HG02938 (cell line): ENCODE data around the gene PCSK6.
"Not testable (repeated sequence)": the region's sequence is repeated elsewhere in the genome, so short reads cannot be mapped to it uniquely, and the experiment has no call there.

Experiments used
- ATAC-seq: cut with Tn5 transposase; IDR thresholded peaks from one replicate; pipeline ENCODE4 v1.9.1; 2021; ENCODE audit warnings: mild to moderate bottlenecking, moderate library complexity; ENCODE audit not compliant: unreplicated experiment

PCSK6 gene

DNA sequence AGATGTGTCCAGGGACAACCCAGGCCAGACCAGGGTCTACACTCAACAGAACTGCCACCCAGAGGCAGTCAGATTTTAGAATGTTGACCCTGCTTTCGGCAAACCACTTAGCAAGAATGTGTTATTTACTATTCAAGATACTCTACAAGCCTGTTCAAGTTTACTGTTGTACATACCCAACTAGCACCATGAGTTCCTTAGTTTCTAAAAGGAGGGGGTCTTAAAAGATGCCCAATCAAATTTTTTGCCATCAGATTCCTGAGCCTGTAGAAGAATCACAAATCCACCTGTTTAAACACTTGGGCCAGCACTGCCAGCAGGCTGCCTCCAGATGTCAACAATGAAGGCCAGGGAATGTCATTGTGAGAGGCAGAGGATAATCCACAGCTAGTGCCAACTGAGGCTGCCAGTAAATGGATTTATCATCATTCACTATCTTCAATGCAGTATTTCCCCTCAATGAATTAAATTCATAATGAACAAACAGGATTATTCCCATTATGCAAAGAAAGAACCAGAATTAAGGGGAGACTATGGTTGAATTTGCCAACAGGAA is 150.9 kb downstream of the PCSK6 start:
- ATAC-seq, result no peak

DNA sequence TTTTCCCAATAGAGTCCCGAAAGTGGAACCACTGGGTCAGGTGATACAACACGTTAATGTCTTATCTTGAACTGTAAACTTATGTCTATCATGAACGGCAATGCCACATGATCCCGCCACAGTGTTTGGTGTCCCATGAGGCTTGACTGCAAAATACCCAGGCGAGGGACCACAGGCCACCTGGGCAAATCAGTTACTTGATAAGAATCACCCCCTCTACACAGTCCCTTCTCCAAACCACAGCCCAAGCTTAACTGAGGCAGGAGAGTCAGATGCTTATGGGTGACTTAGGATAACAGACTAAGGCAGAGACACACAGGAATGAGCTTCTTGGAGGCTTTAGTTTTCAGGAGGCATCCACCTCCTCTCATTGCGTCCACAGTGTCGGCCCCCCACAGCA is 151.5 kb downstream of the PCSK6 start:
- no peak for ATAC-seq

DNA sequence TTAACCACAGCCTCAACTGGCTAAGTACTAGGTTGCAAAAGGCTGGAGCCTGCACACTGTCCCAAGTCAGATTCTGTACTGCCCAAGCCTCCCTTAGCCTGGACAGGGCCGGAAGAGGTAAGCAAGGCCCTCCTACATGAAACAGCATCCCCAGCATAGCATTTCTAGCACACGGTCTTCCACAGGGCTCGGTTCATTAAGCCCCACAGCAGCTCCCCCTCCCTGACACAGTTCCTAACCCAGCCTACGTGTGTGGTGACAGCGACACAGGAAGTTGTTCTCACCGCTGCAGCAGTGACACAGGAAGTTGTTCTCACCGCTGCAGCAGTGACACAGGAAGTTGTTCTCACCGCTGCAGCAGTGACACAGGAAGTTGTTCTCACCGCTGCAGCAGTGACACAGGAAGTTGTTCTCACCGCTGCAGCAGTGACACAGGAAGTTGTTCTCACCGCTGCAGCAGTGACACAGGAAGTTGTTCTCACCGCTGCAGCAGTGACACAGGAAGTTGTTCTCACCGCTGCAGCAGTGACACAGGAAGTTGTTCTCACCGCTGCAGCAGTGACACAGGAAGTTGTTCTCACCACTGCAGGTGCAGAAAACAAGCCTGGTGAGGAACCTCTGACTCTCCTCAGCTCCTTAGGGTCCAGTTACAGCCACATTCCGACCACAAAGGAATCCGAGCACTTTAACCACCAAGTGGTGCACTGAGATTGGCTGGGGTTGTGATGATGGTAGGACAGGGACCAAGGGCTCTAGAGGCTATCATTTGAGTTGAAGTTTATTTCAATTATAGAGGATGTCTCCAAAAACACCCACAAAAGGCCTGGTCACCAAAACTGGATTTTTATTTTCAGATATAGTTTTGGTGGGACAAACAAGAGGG is 155.4 kb downstream of the PCSK6 start:
- ATAC-seq, result not testable (repeated sequence)

DNA sequence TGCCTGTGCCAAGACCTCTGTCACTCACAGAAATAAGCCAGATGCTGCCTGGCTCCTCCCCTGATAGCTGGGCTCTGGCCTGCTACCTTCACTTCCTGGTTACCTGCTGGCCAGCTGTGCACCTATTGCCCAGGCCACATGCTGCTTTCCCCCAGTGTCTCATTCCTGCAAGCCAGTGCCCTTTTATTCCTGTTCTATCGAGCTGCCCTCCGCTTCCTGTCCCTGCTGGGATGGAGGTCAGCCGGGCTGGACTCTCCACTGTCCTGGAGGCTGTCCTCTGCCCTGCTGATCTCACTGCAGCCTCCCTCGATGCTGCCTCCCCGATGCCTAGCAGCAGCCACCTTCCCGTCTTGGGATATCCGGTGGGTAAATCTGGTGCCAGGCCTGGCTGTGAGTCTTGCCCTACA is 157.4 kb downstream of the PCSK6 start:
- ATAC-seq, result no peak

DNA sequence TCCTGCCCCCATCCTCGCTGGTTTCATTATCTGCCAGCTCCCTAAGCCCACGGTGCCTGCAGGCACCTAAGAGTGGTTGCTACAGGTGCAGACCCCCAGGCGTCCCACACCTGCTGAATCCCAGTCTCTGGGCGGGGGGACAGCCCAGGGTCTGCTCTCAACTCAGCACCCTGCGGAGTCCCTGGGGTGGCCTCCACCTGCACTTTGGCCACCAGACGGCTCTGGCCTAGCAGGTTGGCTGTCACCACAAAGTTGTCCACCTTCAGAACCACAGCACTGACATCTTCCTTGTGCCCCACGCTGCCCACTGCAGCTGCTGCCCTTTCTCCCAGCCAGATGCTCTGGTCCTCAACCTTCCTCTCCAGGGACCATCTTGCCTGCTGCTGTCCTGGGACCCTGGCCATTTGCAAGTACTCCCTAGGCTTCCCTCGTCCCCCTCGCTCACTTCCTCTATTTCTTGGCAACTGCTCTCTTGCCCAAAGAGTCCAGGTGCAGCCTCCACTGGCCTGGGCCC is 159.6 kb downstream of the PCSK6 start:
- no peak for ATAC-seq

DNA sequence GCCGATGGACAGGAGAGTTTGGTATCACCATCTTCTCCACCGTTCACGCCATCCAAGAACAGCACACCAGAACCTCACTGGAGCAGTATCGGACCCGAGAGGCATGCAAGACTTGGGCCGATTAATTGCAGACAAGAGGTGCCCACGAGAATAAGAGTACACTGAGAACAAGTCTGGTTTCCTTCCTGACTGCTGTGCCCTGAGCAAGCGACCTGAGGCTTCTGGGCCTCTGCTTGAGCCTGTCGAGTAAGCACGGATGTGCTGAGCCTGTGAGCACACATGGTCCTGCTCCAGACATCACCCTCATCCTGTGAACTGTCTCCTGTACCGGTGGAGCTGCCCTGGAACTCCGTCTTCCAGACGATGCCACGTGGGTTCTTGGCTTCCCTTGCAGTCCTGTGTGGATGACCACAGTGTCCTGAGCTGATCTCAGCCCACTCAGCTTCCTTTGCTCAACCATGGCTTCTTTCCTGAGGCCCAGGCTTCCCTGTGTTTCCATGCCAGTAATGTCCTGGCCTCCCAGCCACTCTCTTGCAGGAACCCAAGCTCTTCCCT is 160.1 kb downstream of the PCSK6 start:
- ATAC-seq, result no peak

DNA sequence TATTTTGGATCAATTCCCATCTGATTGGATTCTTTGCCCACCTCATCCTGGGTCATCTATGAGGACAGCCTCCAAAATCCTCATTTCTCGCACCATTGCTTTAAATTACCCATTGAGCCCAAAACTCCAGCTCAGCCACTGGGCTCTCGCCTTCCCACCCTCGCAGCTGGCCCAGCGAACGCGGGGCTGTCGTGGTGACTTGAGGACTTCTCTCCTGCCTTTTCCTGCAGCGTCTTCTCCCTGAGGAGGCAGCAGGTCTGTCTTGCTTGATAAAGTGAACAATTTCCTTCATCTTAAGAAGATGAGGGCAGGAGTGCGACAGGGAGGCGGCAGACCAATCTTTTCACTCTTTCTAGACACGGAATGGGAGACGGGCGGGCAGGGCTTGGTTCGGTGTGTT is 161.5 kb downstream of the PCSK6 start:
- ATAC-seq, result no peak

DNA sequence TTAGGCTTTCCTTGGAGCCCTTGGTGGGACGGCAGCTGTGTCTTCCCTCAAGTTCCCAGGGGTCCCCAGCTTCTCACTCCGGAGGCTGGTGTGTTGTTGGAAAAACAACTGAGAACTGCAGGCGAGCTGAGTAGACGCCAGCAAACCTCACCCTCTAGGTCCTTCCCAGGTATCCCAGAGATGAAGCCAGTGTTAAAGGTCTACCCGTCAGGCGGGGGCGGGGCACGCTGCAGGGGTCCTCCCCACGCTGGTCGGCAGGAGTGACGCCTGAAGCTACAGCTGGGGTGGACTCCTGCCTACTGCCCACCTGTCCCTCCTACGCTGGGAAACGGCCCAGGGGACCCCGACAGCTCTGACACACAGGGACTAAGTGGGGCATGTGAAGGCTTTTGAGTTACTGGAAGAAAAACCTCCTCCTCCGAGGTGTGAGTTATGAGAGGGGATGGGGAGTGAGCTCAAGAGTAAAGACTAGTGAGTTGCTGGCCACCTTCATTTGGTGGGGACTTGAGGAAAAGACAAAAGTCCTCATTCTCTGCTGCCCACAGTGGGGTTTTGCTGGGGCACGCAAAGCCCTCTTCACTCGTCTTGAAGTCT is 162.3 kb downstream of the PCSK6 start:
- no peak for ATAC-seq

DNA sequence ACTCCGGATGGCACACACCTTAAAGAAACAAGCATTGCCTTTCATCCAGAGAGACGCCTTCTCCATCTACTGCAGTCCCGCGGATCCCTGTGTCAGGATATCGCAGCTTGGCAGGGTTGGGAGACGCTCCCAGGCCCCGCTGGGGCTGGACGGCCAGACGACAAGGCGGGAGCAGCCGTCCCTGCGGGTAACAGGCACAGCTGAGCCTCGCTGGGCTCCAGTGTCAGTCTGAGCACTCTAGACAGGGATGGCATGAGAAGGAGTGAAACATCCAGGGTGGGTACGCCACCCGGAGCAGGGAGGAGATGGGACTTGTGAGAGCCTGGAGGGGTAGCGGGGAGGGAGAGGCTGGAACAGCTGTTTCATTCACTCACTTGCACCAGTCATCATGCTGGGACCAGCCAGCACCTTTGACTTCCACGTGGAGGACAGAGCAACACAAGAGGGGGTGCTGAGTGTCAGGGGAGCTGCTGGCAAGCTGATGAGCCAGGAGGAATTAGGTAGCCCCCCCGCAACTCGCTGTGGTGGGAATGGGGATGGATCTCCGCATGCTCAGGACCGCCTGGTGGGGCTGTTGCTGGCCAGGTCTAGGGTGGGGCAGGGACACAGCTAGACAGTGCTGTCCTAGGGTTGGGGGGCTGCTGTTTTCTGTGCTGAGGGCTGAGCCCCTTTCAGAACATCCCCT is 162.9 kb downstream of the PCSK6 start:
- no peak for ATAC-seq

DNA sequence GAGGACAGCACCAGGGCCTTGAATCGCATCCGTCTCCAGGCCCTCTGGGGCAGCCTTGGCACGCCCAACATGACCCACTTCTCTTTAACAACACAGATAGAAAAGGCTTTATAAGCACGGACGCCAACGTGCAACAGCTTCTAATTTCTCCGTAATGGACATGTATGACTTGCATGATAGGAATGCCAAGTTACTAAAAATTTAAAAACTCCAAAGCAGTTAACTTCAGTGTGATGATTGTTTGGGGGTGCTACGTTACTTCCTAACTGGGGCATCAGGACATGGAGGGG is 163.5 kb downstream of the PCSK6 start:
- ATAC-seq, result no peak

DNA sequence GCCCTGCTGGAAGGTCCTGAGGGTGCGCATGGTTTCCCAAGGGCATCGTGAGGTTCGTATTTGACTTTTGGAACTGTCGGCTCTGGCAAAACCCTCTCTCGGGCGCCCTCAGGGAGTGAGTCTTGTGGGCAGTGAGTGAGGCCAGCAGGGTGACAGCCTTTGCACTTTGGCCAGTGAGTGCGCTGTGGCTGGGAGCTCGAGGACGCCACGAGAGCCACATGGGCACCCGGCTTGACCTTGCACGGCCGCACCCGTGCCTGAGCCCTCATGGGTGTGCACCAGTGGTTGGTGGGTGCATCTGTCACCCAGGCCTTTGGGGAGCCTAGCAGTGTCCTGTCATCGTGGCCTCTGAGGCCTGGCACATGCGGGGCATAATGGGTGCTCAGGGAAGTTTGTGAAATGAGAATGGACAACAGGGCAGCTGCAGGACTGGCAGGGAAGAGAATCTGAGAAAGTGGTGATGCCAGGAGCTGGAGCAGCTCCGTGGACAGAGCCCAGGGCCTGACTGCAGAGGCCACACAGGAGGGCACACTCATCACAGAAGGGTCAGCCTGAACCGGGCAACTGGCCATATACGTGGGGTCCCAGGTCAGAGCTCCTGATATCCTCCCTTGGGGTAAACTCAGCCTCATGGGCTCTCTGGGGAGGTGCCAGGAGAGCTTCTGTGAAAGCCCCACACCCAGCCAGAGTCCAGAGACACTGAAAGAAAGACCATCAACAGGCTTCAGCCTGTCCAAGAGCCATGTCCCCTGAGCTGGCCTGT is 164.1 kb downstream of the PCSK6 start:
- no peak for ATAC-seq

DNA sequence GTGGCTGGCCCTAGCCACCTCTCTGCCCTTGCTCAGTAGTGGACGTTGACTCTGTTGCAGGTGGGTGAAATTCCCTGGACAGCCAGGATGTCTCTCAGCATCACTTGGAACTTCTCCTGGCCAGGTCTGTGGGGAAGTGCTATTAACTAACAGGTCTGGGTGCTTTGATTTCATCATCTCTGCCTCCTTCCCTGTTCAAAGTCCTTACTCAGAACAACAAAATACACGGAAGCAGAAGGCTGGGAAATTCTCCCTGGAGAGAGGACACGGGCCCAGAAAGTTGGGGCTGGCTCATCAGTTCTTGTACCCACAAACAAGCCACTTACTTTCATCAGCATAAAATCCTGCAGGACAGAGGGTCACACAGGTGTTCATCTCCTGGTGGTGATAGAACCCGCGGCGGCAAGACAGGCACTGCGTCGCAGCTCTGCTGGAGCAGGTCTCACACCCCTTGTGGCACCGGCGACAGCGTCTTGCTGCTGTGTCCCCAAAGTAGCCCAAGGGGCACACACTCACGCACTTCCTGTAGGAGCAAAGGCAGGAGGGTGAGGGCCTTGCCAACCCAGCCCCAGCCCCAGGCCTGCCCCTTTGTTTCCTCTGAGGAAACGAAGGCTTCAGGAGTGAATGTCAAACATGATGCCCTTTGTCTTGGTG is 164.9 kb downstream of the PCSK6 start:
- ATAC-seq, result no peak

DNA sequence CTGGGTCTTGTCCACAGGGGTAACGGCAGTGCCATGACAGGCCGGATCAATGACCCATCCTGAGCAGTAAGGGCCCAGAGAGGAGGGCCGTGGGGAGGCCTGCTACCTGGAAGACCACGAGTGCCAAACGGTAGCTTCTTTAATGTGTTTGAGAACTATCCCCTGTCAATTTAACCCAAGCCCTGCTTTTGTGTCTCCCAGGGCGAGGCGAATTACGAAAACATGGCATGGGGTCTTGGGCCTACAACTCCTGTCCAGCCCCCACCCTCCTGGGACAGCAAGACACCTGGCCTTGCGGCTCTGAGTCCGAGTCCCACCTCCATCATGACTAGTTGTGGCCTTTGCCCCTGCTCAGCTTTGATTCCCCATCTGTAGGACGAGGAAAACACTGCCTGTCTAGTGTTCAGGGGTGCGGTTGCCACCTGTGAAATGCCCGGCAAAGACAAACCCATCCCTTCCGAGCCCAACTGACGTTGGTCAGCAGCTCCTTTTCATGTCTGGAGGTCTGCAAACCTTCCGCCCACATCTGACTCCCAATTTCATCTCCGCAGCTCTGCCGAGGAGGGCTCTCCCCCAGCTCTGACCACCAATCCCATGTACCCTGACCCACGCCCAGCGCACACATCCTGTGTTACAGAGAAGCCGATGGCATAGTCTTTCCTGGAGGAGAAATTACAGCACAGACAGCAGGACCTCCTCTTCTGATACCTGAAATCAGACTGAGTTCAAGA is 165.5 kb downstream of the PCSK6 start:
- ATAC-seq, result no peak

DNA sequence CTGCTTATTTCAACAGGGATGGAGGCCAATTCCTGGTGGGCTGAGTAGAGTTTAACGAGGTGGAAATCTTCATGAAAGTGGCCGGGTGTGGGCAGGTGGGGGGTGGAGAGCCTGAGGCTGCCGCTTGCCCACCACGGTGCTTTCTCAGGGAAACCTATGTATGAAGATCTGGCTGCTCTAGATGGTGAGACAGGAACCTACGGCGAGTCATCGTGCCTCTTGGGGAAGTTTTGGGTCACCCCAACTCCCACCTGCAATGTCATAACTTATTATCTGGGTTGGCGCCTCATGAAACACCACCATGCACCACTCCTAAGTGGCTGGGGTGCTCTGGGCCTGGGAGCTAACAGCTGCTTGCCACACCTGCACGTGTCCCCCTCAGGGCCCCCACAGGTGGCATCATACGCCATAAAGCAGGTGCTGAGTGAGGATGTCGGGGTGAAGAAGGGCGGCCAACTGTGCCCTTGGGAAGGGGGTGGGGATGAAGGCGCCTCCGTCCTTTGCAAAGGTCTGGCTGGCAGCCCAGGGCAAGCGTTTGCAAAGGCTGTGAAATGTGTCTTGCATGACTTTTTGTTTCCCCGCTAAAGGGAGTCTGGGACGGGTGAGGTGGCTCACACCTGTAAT is 166.5 kb downstream of the PCSK6 start:
- no peak for ATAC-seq

DNA sequence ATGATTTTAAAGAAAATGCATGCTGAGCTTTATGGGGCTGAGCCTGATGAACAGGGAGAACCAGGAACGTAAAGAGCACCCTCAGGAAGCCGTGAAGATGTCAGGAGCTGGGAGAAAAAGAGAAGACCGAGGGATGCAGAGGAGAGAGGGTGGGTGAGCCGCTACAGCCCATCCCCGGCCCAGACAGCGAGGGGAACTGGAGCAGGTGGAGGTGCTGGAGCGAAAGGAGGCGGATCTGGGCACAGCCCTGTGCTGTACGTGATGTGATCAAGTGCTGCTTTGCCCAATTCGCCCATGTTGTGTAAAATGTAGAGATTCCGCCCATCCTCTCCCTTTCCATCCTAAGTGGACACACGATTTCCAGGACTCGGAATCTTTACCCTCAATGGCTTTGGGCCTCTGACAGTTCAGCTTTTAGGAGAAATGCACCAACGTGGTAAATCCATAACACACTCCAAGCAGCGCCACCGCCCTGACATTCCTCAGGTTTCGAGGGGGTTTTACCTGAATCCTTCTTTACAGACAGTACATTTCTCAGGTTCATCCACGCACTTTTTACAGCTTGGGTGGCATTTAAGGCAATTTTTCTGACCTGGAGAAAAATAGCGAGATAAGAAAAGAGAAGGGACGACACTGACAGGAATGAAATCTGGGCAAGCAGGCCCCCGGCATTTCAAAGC is 167.4 kb downstream of the PCSK6 start:
- ATAC-seq, result no peak

DNA sequence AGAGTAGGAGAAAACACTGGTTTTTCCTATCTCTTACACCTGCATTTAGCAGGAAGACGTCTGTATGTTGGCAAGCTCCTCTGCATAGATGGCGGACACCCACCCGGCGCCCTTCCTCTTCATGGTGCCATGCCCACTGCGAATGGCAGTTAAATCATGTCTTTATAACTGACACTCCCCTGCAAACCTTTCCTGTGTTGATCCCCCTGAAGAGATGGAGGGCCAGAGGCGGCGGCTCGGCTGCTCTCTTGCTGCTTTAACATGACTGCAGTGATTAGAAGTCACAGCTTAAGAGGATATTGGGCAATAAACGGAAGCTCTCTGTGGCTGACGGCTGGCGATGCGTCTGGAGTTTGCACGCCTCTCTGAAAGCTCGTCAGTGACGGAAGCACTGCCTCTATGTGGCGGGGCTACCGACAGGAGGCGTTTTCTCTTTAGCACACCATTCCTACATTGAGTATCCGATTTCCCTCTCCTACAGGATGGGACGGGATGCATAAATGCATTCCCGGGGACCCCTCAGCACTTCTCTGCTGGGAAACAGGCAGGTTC is 168.9 kb downstream of the PCSK6 start:
- no peak for ATAC-seq

DNA sequence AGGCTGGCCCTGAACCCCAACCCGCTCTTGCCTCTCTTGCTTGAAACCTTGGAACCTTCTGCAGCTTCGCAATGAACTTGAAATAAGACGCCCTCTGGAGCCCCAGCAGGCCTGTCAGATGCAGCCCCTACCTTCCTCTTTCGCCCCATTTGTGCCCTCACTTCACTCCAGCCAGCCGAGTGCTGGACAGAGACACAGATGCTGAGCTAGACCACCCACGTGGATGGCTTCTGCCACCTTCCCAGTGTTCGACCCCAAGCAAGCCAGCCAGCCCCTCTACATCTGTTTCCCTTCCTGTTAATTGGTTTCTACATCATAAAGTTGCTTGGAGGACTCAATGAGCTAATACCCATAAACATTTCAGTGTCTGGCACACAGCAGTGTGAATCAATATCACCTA is 170.7 kb downstream of the PCSK6 start:
- no peak for ATAC-seq

DNA sequence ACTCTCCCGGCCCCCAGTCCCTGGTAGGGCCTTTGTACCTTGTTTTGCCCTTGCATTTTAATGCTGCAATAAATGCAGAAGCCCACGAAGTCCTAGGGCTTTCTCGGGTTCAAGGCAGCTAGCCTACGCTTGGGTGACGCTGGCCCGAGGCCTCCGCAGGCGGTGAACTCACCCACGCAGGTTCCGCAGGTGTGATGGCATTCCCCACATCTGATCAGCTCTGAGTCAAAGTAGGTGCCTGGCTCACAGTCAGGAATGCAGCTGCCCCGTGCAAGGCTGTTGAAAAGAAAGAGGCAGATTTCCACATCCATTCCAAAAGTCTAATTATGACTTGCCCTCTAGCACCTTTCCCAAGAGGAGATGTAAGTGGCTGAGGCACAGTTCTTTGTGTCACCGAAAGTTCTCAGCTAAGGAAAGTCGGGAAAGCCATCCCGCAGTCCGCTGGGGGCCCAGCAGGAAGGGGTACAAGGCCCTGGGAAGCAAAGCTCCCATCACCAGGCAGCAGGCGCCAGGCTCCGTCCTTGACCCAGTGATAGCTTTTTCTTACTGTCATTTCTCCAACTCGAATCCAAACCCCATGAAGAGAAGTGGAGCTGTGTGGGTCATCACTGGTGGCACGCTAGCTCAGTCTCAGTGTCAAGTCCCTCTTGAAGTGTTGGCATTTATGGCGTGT is 171.2 kb downstream of the PCSK6 start:
- ATAC-seq, result no peak
